Stimulated activated CD4-positive, alpha-beta T cell treated with anti-CD3 and anti-CD28 coated beads, Interleukin-1b, Interleukin-23, amount 100 ng/mL, for 48 hours (primary cell): ENCODE data around the gene EGLN2.
"Not testable (repeated sequence)": the region's sequence is repeated elsewhere in the genome, so short reads cannot be mapped to it uniquely, and the experiment has no call there.

ENCODE experiments used
- DNase-seq: peaks from one replicate; pipeline ENCODE4 v3.0.0-alpha.2; 2020

Gene EGLN2

DNA sequence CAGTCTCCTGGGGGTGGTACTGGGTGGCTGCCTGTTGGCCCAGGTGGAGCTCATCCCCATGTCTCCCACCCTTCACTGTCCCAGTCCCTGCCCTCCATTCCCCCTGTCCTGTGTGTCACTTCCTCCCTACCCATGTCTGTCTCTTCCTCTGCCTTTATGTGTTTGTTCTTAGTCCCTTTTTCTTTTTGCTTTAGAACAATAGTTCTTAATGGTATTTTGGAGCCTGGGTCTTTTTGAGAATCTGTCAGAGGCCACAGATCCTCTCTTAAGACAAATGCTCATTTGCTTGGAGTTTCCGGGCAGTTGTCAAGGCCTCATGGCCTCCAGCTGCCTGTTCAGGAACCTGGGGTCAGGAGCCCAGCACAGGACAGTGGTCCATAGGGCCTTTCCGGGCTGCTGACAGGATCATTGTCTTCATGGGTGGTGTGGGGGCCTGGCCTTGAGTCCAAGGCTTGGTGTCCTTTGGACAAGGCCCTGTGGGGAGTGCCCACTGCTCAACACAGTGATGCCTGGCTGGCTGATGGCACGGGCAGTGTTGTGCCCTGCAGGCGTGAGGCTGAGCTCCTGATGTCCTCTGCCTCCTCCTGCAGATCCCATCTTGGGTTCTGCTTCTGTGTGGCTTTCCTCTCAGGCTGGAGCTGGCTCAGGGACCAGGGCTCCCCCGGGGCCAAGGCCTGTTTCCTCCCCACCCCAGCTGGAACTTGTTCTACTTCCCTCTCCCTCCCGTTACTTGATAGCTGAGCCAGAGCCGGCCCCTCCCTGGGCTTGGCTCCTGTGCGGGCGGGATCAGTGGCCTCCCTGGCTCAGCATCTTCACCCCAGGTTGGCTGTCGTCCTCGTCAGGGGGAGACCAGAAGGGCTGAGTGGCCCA lies 3.5 kb downstream of the EGLN2 start:
- no peak for DNase-seq

GRCh38 chr19:40803170-40803856 lies 4.3 kb downstream of the EGLN2 start:
- no peak for DNase-seq

DNA sequence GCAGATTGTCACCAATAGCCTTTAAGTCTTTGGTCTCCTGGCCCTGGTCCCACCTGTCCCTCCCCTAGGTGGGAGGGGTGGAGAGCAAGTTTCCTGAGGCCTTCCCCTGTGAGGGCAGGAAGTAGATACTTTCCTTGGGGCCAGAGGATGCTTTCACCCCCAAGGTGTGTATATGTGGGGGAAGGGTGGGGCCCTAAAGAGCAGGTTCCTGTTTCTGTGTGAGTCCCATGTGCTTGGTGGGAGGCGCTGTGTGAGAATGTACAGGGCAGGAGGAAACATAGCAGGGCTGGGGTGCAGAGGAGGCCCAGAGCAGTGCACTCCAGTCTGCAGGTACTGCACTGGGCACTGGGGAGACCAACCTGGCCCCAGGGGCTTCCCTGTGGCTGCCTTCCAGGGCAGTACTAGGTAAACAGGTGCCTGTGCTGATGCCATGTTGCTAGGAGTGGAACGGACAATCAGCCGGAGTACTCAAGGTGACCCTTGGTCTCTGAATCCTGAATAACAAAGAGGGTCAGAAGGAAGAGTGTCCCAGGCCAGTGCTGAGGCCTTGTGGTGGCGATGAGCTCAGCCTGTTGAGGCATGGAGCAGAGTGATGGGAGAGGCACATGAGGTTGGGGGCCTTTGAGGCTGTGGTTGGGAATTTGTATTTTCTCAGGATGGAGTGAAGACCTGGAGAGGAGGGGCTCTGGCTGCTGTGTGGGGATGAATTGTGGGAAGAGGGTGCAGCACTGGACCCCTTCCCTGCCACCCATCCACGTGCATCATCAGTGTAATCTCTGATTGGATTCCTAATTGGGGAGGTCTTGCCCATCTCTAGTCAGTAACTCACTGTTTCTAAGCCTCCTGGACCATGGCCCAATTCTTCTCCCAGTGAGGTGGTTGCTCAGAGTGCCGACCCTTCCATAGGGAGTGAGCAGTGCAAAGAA lies 5.1 kb downstream of the EGLN2 start:
- DNase-seq, result peak; percentile 61

- DNase-seq, result no peak
These were observed 5.8 kb downstream of the EGLN2 start for GRCh38 chr19:40804783-40805242.

GRCh38 chr19:40805258-40805868 lies 6.4 kb downstream of the EGLN2 start:
- DNase-seq, result no peak

- DNase-seq, result peak; percentile 82
These were observed 7.6 kb downstream of the EGLN2 start for GRCh38 chr19:40806423-40807146.

DNA sequence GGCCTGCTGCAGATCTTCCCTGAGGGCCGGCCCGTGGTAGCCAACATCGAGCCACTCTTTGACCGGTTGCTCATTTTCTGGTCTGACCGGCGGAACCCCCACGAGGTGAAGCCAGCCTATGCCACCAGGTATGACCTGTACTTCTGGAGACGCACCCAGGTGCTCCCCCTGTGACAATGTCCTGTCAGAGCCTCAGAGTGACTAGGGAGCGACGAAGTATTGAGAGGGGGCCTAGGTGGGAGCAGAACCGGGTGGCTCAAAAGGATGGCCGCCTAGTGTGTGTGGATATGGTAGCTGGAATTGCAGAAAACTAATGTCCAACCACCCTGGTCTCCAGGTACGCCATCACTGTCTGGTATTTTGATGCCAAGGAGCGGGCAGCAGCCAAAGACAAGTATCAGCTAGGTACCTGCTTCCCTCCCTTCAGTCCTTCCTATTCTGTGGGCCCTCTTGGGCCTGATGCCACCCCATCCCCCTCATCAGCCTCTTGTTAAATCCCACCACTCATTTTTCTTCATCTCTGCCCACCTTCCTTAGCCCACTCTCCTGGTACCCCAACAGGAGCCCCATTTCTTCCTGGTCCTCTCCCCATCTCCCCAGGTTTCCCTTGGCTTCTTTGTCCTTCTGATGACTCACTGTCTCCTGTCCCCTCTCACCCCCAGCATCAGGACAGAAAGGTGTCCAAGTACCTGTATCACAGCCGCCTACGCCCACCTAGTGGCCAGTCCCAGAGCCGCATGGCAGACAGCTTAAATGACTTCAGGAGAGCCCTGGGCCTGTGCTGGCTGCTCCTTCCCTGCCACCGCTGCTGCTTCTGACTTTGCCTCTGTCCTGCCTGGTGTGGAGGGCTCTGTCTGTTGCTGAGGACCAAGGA lies 8.4 kb downstream of the EGLN2 start:
- no peak for DNase-seq

DNA sequence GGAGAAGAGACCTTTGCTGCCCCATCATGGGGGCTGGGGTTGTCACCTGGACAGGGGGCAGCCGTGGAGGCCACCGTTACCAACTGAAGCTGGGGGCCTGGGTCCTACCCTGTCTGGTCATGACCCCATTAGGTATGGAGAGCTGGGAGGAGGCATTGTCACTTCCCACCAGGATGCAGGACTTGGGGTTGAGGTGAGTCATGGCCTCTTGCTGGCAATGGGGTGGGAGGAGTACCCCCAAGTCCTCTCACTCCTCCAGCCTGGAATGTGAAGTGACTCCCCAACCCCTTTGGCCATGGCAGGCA lies 9.0 kb downstream of the EGLN2 start:
- no peak for DNase-seq

- no peak for DNase-seq
These were observed 9.5 kb downstream of the EGLN2 start for GRCh38 chr19:40808497-40808896.

DNA sequence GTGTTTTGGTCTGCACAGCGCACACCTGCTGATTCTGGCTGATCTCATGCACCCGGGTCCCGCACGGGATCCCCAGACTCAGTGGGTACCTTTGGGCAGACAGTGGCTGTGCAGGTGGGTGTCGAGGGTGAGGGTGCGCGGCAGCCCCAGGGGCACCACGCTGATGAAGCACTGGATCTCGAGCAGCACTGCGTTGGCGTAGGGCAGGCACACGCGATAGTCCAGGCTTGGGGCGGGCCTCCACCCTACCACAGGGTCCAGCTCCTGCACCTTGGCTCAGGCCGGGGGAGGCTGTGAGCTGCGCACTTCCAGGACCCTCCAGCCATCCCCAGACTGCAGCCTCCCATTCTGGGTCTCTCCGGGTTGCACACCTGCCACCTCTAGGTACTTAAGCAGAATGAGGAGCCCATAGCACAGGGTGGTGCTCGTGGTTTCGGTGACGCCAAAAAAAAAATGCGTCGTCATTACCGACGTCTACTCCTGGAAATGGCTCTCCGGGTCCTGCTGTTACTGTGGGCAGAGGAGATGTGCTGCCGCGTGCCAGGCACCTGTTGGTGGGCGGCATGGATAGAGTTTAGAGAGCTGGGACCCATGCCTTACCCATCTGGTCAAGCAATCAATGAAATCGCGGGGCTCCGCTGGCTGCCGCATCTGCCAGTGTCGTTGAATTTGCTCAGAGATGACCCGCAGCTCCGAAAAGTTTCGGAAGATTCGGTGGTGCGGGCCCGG lies 10.5 kb downstream of the EGLN2 start:
- no peak for DNase-seq

DNA sequence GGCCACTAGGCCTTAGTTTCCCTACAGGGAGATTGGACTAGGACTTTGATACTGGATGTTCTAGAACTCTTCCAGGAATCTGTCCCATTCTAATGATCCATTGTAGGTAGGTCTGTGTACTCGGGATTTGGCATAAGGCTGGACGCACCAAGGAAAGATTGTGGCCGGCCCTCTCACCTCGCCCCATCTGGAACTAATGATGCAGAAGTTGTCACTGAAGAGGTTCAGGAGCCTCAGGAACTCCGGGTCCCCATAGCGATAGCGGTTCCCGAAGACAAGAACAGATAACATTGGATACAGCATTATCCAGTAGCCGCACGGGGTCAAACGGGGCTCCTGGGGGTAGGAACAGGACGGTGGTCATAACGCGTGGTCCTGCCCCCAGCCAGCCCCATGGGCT lies 11.2 kb downstream of the EGLN2 start:
- no peak for DNase-seq

GRCh38 chr19:40810649-40811408 lies 11.8 kb downstream of the EGLN2 start:
- not testable (repeated sequence) for DNase-seq

GRCh38 chr19:40811478-40812341 lies 12.7 kb downstream of the EGLN2 start:
- no peak for DNase-seq

GRCh38 chr19:40812571-40812970 lies 13.6 kb downstream of the EGLN2 start:
- not testable (repeated sequence) for DNase-seq

DNA sequence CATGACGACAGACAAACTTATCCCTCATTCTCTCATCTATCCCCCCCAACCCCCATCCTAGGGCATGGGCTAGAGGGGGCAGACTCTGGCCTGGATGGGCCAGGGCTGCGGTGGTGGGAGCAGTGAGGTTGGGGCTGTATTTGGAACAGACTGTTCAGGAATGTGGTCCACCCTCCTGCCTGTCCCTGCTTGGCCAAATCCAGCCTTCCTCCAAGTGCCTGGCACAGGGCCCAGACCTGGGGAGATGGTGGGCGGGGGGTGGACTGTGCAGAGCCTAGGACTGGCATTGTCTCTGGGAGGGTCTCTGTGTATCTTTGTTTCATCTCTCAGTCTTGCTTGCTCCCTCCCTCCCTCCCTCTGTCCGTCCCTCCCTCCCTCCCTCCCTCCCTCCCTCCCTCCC lies 14.2 kb downstream of the EGLN2 start:
- no peak for DNase-seq

- no peak for DNase-seq
These were observed 16.2 kb downstream of the EGLN2 start for GRCh38 chr19:40815223-40815622.

DNA sequence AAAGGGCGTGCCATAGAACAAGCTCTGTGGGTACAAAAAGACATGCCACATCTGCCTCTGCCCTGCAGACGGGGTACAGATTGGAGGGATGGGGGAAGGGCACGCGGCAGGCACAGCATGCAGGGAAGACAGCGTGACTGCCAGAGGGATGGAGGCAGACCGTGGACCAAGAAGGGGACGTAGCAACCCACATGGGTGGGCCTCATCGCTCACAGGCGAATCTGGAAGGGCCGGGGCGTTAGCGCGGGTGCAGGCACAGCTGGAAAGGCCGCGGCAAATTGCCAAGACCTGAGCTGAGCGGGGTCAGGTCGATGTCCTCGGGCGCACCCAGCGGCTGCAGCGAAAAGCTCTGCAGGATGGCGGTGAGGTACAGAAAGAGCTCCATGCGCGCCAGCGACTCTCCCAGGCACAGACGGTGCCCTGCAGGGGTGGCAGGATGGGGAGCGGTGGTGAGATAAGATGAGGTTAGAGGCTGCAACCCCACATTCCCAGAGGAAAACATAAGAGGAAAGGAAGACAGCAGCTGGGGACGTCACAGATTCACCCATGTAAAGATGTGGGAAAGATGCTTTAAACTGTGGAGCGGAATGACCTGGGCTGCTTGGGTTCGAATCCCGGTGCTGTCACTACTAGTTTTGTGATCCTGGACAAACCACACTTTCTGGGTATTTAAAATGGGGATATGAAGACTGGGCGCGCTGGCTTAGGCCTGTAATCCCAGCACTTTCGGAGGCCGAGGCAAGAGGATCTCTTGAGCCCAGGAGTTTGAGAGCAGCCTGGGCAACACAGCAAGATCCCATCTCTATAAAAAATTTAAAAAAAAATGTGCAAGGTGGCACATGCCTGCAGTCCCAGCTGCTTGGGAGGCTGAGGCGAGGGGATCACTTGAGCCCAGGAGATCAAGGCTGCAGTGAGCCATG lies 19.7 kb downstream of the EGLN2 start:
- peak; percentile 80 for DNase-seq
